NOMO-1 treated with DMSO at 0.1 percent for 48 hours (cell line): ENCODE measurements around the gene HHIPL1.

Experiments used
- DNase-seq: peaks from one replicate; lab custom pipeline; 2025; ENCODE audit not compliant: unreplicated experiment; lab: John Stamatoyannopoulos, UW

Gene HHIPL1

GRCh38 chr14:99644723-99645544 is at the start of gene HHIPL1:
Gene HHIPL1, plus strand, starts transcription at chr14:99645129. Its CDS starts 79 bp downstream, at chr14:99645208.
- DNase-seq, result no peak

- no peak for DNase-seq
These were observed 49.4 kb upstream of the HHIPL1 start for GRCh38 chr14:99595524-99595923.

DNA sequence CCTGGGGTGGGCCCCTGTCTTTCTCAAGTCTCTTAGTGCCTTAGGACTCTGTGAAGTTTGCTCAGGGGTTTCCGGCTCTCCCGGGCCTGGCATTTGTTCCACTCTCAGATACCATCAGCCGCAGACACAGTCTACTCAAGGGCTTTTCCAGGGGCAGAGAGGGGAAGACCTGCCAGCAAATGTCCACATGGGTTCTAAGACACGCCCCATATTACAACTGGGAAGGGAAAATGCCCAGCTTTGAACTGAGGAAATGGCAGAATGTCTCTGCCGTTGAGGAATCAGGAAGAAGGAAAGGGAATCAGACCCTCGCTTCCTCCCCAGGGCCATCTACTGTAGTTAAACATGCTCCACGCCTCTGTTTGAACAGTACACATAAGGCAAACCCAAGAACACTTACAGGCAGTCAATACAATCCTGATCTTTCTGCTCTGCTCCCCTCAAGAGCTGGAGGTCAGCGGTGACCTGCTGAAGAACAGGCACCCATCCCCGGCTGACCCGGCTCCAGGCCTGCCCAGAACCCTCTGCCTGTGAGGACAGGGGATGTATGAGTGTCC is 48.8 kb upstream of the HHIPL1 start:
- DNase-seq, result no peak

GRCh38 chr14:99596772-99597171 is 48.2 kb upstream of the HHIPL1 start:
- DNase-seq, result no peak

GRCh38 chr14:99597911-99598600 is 46.9 kb upstream of the HHIPL1 start:
- DNase-seq, result no peak

GRCh38 chr14:99598774-99599173 is 46.2 kb upstream of the HHIPL1 start:
- DNase-seq, result no peak

GRCh38 chr14:99599393-99599792 is 45.5 kb upstream of the HHIPL1 start:
- DNase-seq, result no peak

DNA sequence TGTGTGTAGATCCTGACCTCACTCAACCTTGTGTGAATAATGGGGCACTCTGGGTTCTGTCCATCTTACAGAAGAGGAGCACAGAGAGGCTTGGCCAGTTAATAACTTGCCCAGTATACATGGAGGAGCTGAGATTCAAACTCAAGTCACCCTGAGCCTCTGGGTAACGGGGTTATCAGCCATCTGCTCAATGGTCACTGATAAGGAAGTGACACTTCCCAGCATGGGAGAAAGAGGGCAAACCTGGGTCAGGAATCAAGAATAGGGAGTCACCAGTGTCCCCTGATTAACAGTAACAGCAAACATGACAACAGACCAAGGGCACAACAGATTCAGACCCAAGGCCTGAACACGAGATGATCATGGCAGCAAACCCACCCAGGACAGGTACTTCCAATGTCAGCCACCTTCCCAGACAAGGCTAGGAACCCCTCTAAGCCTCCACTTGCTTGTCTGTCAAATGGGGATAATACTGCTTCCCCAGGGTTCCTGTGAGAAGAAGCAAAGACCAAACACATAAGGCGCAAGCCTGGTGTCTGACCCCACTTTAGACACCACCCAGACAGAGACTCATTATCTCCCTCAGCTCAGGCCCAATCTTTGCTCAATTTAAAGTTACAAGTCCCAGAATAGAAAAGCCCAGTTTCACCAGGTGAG is 44.6 kb upstream of the HHIPL1 start:
- DNase-seq, result no peak

- DNase-seq, result no peak
These were observed 43.5 kb upstream of the HHIPL1 start for GRCh38 chr14:99601361-99601831.

DNA sequence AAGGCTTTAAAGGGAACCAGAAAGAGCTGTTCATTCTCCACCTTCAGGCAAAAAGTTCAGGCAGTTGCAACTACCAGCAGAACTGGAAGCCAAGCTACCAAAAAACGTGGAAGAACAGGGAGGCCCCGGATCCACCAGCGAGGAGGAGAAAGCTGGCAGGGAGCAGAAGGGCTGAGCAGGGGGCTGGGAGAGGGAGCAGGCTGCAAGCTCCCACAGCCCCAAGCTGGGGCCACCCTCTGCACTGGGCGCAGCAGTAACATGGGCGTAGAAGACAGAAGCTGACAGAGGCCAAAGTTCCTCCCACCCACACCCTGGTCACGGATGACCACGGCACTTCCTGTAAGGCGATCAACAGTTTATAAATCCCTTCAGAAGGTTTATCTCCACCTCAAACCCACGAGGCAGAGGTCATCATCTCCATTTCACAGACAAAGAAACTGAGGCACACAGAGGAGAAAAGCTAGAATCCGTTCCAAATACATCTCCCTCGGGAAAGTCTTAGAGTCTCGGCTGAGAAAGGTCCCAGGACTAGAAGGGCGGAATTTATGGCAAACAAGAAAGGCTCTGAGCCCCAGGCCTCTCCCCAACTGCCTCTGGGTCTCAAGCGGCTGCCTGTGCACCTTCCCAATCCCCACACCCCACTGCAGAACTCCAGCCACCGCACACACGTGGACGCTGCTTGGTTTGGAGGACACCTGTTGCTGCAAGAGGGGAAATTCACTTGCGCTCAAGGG is 42.7 kb upstream of the HHIPL1 start:
- no peak for DNase-seq

DNA sequence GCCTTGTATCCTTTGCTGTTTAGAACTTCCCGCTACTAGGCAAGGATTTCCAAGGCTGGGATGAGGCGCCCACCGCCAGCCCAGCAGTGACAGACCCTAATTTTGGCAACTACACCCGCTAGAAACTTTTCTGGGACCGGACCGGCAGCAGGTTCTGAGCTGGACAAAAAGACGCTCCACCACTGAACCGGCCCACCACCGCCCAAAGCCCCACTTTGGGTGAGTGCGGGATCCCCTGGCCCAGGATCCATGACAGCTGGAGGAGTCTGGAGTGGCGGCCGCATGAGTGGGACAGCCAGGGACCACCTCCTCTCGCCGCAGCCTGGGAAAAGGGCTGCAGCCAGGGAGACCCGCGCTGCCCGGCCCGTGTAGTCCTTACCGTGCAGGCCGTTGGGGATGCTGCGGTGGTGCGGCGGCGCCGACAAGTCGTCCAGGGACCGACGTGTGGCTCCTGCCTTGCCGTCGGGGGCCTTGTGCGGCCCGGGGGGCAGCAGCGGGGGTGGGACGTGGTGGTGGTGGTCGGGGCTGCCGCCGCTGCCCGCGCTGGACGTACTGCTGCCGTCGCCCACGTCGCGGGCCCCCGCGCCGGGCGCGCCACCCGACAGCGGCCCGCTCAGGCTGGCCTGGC is 42.0 kb upstream of the HHIPL1 start:
- DNase-seq, result no peak

- peak; percentile 27 for DNase-seq
These were observed 41.3 kb upstream of the HHIPL1 start, which contains the start of gene CCDC85C for GRCh38 chr14:99603471-99604277. Gene CCDC85C, minus strand, starts transcription at chr14:99604207. Its CDS starts 248 bp downstream, at chr14:99603959.

DNA sequence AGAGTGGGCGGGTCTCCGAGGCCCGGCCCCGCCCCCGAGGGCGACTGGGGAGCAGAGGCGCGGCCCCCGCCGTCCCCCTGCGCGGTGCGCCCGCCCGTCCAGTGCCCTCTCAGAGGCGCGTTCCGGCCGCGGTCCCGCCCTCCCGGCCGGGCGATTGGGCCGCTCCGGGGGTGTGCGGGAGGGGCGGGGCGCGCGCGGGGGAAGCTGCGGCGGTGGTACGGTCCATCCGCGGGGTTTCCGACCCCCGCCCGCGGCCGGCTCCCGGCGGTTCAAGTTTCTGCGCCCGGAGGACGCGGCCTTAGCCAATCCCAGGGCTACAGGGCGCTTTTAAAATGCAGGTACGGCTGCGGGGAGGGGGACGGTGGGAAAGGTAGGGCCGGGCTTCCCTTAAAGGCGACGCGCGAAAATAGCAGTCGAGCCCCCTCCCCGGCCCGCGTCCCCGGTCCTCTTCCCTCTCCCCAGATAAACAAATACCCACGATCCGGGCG is 40.6 kb upstream of the HHIPL1 start:
- peak; percentile 95 for DNase-seq

- DNase-seq, result no peak
These were observed 40.1 kb upstream of the HHIPL1 start for GRCh38 chr14:99604766-99605298.

DNA sequence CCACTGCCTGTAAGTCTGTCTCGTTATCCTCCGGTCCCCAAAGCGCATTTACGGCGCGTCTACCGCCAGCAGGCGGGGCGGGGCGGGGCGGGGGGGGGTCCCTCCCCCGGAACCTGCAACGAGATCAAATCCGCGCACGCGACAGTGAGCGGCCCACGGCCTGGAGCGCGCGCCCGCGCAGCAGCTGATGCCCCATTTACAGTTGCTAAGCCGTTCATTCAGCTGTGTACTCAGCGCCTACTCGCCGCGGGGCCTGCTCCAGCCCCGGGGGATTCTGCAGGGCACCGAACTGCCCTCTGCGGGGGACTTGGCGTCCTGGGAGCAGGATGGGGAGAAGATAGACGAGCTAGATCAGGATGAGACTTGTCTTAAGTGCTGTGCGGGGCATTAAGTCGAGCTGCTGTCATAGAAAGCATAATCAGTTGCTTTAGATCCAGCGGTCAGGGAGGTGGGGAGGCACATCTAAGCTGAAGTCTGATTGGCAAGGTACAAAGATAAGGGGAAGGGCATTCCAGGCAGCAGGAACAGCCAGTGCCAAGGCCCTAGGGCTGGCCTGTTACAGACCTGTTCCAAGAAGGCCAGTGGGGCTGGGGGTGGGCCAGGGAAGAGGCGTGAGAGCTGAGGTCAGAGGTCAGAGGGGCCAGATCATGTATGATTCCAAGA is 39.5 kb upstream of the HHIPL1 start:
- DNase-seq, result peak; percentile 57

GRCh38 chr14:99606359-99606758 is 38.6 kb upstream of the HHIPL1 start:
- no peak for DNase-seq

GRCh38 chr14:99608591-99608990 is 36.3 kb upstream of the HHIPL1 start:
- DNase-seq, result no peak
